Erythroblast (primary cell): ENCODE results near the gene SLCO4C1.
"Not testable (repeated sequence)": the region's sequence is repeated elsewhere in the genome, so short reads cannot be mapped to it uniquely, and the experiment has no call there.

ENCODE experiments used
- GATA1 ChIP-seq: IDR thresholded peaks from 2 replicates; pipeline ENCODE4 v1.6.1; 2011; ENCODE audit warnings: low read depth, mild to moderate bottlenecking, control low read depth, low read length, moderate library complexity
- POLR2A ChIP-seq: IDR thresholded peaks from 2 replicates; pipeline ENCODE4 v1.6.1; 2011; ENCODE audit warnings: mild to moderate bottlenecking, low read length

- TF ChIP-seq POLR2A, GATA1: not testable (repeated sequence)
Observed at GRCh38 chr5:102318801-102319200, 22.7 kb upstream of the SLCO4C1 start.
